Activated CD8-positive, alpha-beta memory T cell treated with anti-CD3 and anti-CD28 coated beads for 48 hours (primary cell): ENCODE data around the gene CDH7.

ENCODE experiments used
- DNase-seq, 3 experiments: peaks; one replicate each; pipeline ENCODE4 v3.0.0-alpha.2; 2020; ENCODE audit warnings: low read depth in 2 of 3, low spot score in 2 of 3

CDH7 gene

GRCh38 chr18:65767406-65767805 is 16.6 kb downstream of the CDH7 start:
- no peak for DNase-seq

DNA sequence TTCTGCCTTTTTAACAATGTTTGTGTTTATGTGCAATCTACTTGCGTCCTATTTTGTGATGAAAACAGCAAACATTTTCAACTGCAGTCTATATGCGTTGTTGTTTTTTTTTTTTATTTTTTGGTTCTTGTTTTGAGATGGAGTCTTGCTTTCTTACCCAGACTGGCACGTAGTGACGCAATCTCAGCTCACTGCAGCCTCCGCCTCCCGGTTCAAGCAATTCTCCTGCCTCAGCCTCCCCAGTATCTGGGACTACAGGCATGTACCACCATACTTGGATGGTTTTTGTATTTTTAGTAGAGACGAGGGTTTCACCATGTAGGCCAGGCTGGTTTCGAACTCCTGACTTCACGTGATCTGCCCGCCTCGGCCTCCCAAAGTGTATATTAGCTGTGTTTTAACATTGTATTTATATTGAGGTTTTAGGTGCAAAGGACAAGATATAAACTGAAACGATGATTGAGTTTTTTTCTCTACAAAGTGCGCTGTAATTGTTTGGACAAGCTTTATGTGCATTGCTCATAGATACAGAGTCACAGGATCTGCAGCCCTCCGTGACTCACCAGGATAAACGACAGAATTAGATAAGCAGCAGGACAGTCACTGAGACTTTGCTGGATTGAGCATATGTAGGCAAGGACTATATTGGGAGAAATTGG is 17.4 kb downstream of the CDH7 start:
- DNase-seq, result no peak

DNA sequence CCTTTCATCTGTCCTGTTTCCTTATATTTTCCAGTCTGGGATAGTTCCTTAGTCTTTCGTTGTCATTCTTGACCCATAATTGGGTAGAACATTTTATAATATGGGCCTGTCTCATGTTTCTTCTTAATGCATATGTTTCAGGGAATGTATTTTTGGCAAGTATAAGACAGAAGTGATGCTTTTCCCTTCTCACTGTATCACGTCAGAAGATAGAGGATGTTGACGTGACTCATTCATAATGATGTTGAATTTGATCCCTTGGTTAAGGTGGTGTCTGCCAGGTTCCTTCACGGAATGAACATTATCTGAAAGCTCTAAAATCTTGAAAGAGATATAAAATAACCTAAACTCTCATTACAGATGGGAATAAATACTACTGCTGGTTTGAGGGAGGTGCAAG is 18.8 kb downstream of the CDH7 start:
- DNase-seq, result no peak

DNA sequence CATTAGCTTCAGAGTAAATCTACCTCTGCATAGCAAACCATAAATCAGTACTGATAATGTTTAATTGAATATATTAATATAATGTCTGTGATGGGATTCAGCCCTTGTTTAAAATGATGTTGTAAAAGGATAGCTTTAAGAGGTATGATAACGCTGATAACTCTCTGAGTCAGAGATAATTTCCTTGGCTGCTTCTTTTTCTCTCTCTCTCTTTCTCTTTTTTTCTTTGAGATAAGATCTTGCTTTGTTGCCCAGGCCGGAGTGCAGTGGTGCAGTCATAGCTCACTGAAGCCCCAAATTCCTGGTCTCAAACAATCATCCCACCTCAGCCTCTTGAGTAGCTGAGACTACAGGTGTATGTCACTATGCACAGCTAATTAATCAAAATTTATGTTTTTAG is 35.7 kb downstream of the CDH7 start:
- no peak for DNase-seq

DNA sequence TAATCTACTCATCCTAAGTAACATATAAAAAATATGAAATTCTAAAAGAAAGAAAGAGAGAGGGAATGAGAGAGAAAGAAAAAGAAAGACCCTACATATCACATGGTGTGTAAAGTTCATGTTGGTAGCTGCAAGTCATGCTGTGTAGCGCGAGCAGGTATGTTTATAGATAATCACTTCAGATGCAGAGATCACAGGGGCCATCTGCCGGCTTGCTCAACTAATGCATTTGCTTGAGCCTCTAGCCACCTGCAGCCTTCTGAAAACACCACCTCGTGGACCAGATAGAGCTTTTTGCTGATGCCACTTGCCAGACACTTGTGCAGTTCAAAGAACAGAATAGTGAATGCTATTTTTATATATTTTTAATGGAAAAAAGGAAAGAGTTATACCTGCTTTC is 37.6 kb downstream of the CDH7 start:
- DNase-seq, result no peak

DNA sequence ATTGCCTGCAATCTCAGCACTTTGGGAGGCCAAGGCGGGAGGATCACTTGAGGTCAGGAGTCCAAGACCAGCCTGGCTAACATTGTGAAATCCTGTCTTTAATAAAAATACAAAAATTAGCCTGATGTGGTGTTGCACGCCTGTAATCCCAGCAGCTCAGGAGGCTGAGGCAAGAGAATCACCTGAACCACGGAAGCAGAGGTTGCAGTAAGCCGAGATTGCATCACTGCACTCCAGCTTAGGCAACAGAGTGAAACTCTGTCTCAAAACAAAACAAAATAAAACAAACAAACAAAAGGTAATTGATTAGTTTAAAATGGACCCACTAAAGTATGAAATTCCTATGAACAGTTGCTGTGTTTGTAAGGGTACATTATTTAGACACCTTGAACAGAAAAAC is 39.8 kb downstream of the CDH7 start:
- DNase-seq, result no peak

DNA sequence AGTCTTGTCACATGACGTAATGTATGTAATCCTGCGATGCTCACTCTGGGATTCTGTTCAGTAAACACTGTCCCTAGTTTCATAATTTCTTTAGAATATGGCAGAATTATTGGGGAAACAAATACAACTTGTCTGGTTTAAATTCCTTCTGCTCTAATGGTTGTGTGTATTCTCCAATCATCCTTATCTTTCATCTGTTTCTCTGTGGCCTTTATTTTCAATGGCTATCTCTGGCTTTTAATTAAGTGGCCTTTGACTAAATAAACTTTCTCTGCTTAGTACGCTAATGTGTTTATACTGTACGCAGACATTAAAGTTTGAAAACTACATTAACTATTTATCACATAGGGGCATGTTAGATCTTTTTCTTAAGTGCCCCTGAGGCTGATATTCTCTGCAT is 40.9 kb downstream of the CDH7 start:
- DNase-seq, result no peak

- DNase-seq, result no peak
Measured at GRCh38 chr18:65792456-65793074, 41.8 kb downstream of the CDH7 start.

GRCh38 chr18:65808759-65809158 is 57.9 kb downstream of the CDH7 start:
- no peak for DNase-seq

GRCh38 chr18:65811307-65811706 is 60.5 kb downstream of the CDH7 start:
- DNase-seq, result no peak

GRCh38 chr18:65815506-65815905 is 64.7 kb downstream of the CDH7 start:
- no peak for DNase-seq

DNA sequence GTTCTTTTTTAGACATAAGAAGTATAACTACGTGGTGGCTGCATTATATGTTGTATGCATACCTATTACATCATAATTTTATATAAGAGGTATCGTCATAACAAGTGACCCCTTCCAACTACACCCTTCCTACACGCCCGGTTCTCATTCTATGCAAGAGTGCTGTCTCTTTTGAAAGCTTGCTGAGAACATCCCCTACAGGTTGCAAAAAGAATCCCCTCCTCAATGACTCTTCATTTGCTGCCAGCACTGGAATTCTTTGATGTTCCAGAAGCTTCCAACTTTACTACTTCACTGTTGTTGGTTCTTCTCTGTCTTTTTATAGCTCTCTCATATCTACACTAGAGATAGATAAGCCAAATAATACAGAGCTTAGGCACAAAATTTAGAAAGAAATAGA is 66.4 kb downstream of the CDH7 start:
- no peak for DNase-seq

- DNase-seq, result no peak
Measured at GRCh38 chr18:65821911-65822310, 71.1 kb downstream of the CDH7 start.

- no peak for DNase-seq
Measured at GRCh38 chr18:65822826-65823225, 72.0 kb downstream of the CDH7 start.

DNA sequence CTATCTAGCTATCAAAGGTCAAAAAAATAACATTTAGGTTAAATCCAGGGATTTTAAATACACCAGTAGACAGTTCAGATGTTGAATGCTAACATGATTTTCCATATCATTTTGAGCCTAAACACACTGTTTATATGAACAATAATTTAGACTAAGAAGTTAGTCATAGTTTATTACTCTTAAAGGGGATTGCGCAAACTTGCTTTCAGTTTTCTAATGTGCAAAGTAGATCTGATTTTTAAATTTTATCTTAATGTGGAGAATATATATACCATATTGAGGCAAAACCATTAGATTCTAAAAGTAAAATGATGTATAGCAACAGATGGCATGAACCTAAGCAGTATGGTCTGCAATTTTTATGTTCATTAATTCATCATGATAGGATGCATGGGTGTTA is 76.6 kb downstream of the CDH7 start:
- DNase-seq, result no peak

DNA sequence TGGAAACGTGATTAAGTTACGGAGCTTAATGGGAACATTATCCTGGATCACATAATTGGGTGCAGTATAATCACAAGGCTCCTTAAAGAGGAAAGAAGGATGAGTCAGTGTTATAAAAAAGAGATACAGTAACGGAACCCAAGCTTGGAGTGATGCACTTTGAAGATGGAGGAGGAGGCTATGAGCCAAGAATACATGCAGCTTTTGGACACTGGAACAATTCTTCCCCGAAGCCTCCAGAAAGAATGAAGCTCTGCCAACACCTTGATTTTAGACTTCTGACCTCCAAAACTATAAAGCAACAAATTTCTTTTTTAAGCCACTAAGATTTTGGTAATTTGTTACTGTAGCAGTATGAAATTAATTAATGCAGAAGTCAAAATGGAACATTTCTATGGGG is 85.1 kb downstream of the CDH7 start:
- no peak for DNase-seq

DNA sequence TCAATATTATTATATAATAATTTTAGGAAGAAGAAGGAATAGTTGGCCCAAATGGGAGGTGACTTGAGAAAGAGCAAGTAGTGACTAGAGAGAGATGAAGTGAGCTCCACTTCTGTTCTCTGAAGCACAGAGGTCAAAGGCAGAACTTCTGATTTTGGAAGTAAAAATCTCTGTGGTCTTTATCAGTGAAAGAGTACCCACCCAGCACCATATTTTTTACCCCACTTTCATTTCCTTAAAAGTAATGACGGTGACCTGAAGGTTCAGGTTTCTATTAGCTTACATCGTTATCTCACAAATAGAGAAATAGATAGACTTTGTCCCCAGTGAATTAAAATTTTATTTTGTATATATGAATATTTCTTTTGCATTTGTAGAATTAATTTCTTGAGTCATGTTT is 95.3 kb downstream of the CDH7 start:
- no peak for DNase-seq

GRCh38 chr18:65852273-65852672 is 101.5 kb downstream of the CDH7 start:
- no peak for DNase-seq

DNA sequence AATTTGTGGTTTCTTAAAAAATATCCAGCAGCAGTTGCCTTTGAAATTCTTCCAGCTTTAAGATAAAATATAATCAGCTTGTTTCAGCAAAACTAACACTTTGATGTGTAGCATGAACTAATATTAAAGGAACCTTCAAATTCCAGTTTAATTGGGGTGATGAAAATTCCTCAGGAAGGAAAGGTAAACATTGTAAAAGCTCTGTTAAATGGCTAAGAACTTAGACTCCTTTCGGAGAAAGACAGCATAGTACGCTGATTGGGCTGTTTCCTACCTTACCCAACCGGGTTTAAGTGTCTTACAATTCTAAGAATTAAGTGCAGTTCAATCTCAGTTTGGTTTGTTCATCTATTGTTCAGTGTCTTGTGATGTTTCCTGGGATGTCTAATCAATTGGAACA is 108.3 kb downstream of the CDH7 start:
- DNase-seq, result no peak

DNA sequence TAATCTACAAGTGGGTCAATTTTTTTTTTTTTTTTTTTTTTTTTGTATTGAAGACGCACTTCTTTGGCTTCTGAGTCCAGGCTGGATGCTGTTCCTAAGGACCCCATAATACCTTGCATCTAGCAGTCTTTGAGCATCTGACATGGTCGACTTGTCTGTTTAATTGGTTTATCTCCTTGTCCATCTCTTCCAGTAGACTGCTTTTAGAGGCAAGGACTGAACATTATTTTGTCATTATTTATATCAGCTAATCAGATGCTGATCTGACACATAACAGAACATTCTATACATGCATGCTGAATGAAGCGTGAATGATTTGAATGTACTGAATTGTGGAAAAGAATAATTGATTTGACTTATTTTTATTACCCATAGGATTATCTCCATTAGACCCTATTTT is 118.7 kb downstream of the CDH7 start:
- no peak for DNase-seq

GRCh38 chr18:65876310-65876709 is 125.5 kb downstream of the CDH7 start:
- no peak for DNase-seq

GRCh38 chr18:65897292-65897691 is 146.5 kb downstream of the CDH7 start:
- no peak for DNase-seq

GRCh38 chr18:65901522-65901921 is 150.7 kb downstream of the CDH7 start:
- DNase-seq, result no peak
